ENCODE data around the gene HIVEP2.

HIVEP2 gene

GRCh38 chr6:142757852-142758628, 186.9 kb downstream of the HIVEP2 start:
- no peak for DNase-seq (ENCODE audit: low read depth)
- H3K4me3 ChIP-seq (ENCODE audit: low read length) = no peak overlapping the region
- no peak for TF ChIP-seq CTCF (IDR thresholded peaks at IDR 0.05; ENCODE audit: insufficient read depth, low read depth, low read length, missing control alignments)

GRCh38 chr6:142756215-142756630, 188.8 kb downstream of the HIVEP2 start:
- no peak overlapping the region for H3K4me3 ChIP-seq (ENCODE audit: low read length)
- peak; percentile 18 for DNase-seq (ENCODE audit: low read depth)
- no peak for TF ChIP-seq CTCF (IDR thresholded peaks at IDR 0.05; ENCODE audit: insufficient read depth, low read depth, low read length, missing control alignments)

GRCh38 chr6:142753196-142753595, 191.8 kb downstream of the HIVEP2 start:
- DNase-seq (ENCODE audit: low read depth) = no peak
- no peak overlapping the region for H3K4me3 ChIP-seq (ENCODE audit: low read length)
- no peak for TF ChIP-seq CTCF (IDR thresholded peaks at IDR 0.05; ENCODE audit: insufficient read depth, low read depth, low read length, missing control alignments)

GRCh38 chr6:142752348-142752747, 192.6 kb downstream of the HIVEP2 start:
- TF ChIP-seq CTCF (IDR thresholded peaks at IDR 0.05; ENCODE audit: insufficient read depth, low read depth, low read length, missing control alignments) = no peak
- no peak overlapping the region for H3K4me3 ChIP-seq (ENCODE audit: low read length)
- no peak for DNase-seq (ENCODE audit: low read depth)

GRCh38 chr6:142751452-142751851, 193.5 kb downstream of the HIVEP2 start:
- no peak for TF ChIP-seq CTCF (IDR thresholded peaks at IDR 0.05; ENCODE audit: insufficient read depth, low read depth, low read length, missing control alignments)
- DNase-seq (ENCODE audit: low read depth) = no peak
- no peak overlapping the region for H3K4me3 ChIP-seq (ENCODE audit: low read length)

GRCh38 chr6:142750998-142751397, 194.0 kb downstream of the HIVEP2 start:
- TF ChIP-seq CTCF (IDR thresholded peaks at IDR 0.05; ENCODE audit: insufficient read depth, low read depth, low read length, missing control alignments) = no peak
- no peak overlapping the region for H3K4me3 ChIP-seq (ENCODE audit: low read length)
- DNase-seq (ENCODE audit: low read depth) = no peak

GRCh38 chr6:142749556-142749955, 195.4 kb downstream of the HIVEP2 start:
- DNase-seq (ENCODE audit: low read depth) = no peak
- H3K4me3 ChIP-seq (ENCODE audit: low read length) = no peak overlapping the region
- TF ChIP-seq CTCF (IDR thresholded peaks at IDR 0.05; ENCODE audit: insufficient read depth, low read depth, low read length, missing control alignments) = no peak
